Lung microvascular endothelial cell (primary cell): ENCODE results near the gene IGSF21. TPM values are rescaled to one million over a fixed set of nuclear protein-coding genes. Genes with fewer than 3 reads are reported as not detected.

ENCODE experiments used
- DNase-seq, 2 donors: peaks; one replicate each; pipeline versions ENCODE4 v3.0.0 to v3.0.0-alpha.2; 2010; ENCODE audit warnings: low read depth in 2 of 2
- total RNA-seq: library from RNA; depleted of rRNA; stranded (reverse); fragments of >200 nt; gene quantifications from 2 replicates; pipeline ENCODE4 v1.2.1, GENCODE V29; 2014

The IGSF21 gene
- total RNA-seq, 1 donor from 2014 or later: not detected

- no peak for DNase-seq
Observed at GRCh38 chr1:18294437-18295176, 187.0 kb downstream of the IGSF21 start.

- no peak for DNase-seq
Observed at GRCh38 chr1:18297896-18298648, 190.5 kb downstream of the IGSF21 start.

GRCh38 chr1:18299441-18300338, 192.1 kb downstream of the IGSF21 start:
- peak in 1 of 2 donors; percentile 31 for DNase-seq

- no peak for DNase-seq
Observed at GRCh38 chr1:18300376-18300775, 192.8 kb downstream of the IGSF21 start.

- no peak for DNase-seq
Observed at GRCh38 chr1:18302788-18303413, 195.3 kb downstream of the IGSF21 start.

- no peak for DNase-seq
Observed at GRCh38 chr1:18304151-18304869, 196.7 kb downstream of the IGSF21 start.

- DNase-seq: no peak
Observed at GRCh38 chr1:18305182-18305795, 197.7 kb downstream of the IGSF21 start.

- no peak for DNase-seq
Observed at GRCh38 chr1:18307329-18307898, 199.8 kb downstream of the IGSF21 start.

GRCh38 chr1:18309552-18310155, 202.1 kb downstream of the IGSF21 start:
- DNase-seq: no peak

- no peak for DNase-seq
Observed at GRCh38 chr1:18312961-18313360, 205.4 kb downstream of the IGSF21 start.

- no peak for DNase-seq
Observed at GRCh38 chr1:18313523-18313922, 205.9 kb downstream of the IGSF21 start.

- DNase-seq: no peak
Observed at GRCh38 chr1:18314399-18314798, 206.8 kb downstream of the IGSF21 start.

GRCh38 chr1:18315449-18315848, 207.9 kb downstream of the IGSF21 start:
- no peak for DNase-seq

GRCh38 chr1:18316764-18317163, 209.2 kb downstream of the IGSF21 start:
- DNase-seq: no peak

- no peak for DNase-seq
Observed at GRCh38 chr1:18319099-18319498, 211.5 kb downstream of the IGSF21 start.

- DNase-seq: no peak
Observed at GRCh38 chr1:18320051-18320450, 212.5 kb downstream of the IGSF21 start.

- no peak for DNase-seq
Observed at GRCh38 chr1:18322368-18323032, 214.9 kb downstream of the IGSF21 start.

- DNase-seq: no peak
Observed at GRCh38 chr1:18323259-18323658, 215.7 kb downstream of the IGSF21 start.

GRCh38 chr1:18324246-18324645, 216.6 kb downstream of the IGSF21 start:
- DNase-seq: no peak
